GM23338 (cell line): ENCODE results near the gene PSMB3. TPM values are rescaled to one million over a fixed set of nuclear protein-coding genes. Genes with fewer than 3 reads are reported as not detected.

Experiments
- CREB1 ChIP-seq: fragments of 250-450 bp; sonication (Bioruptor Pico); IDR thresholded peaks from 2 replicates; pipeline ENCODE4 v1.5.0; 2020; ENCODE audit warnings: low read depth, mild to moderate bottlenecking, moderate library complexity
- EZH2phosphoT487 ChIP-seq: fragments of 200-600 bp; sonication (generic); IDR thresholded peaks from one replicate; pipeline ENCODE4 v1.8.1; 2018; ENCODE audit warnings: antibody characterized with exemption; ENCODE audit not compliant: unreplicated experiment
- JUNB ChIP-seq: IDR thresholded peaks from one replicate; pipeline ENCODE4 v1.6.1; 2016; ENCODE audit warnings: antibody characterized with exemption; ENCODE audit not compliant: unreplicated experiment
- POLR2AphosphoS5 ChIP-seq: IDR thresholded peaks from 2 replicates; pipeline ENCODE4 v1.6.1; 2016; ENCODE audit warnings: antibody characterized with exemption, low read depth
- STAT1 ChIP-seq: IDR thresholded peaks from one replicate; pipeline ENCODE4 v1.6.1; 2016; ENCODE audit warnings: antibody characterized with exemption; ENCODE audit not compliant: unreplicated experiment
- ZNF114 ChIP-seq: fragments of 250-450 bp; sonication (Bioruptor Pico); IDR thresholded peaks from 2 replicates; pipeline ENCODE4 v1.5.0; 2020; ENCODE audit warnings: mild to moderate bottlenecking, moderate library complexity
- microRNA-seq: library from miRNA; unstranded; fragments of <30 nt; microRNA quantifications from one replicate; pipeline ENCODE4, GENCODE V29; 2017
- polyA plus RNA-seq: library from polyadenylated mRNA; unstranded; fragments of >200 nt; fragmentation: Nextera tagmentation; extraction: Ambion mirVana; gene quantifications from 2 replicates; pipeline ENCODE4 v1.2.1, GENCODE V29; 2016
- small RNA-seq: library from RNA; depleted of rRNA; stranded (forward); fragments of <200 nt; gene quantifications from one replicate; pipeline ENCODE3, GENCODE V24; 2014; ENCODE audit warnings: low replicate concordance
- total RNA-seq: library from RNA; depleted of rRNA; stranded (reverse); fragments of >200 nt; shearing (Covaris generic); gene quantifications from 2 replicates; pipeline ENCODE4 v1.2.3, GENCODE V29; 2014; rRNA removed
- TF ChIP-seq, protein P1 (sequence below): fragments of 250-450 bp; sonication (Bioruptor Pico); IDR thresholded peaks from 2 replicates; pipeline ENCODE4 v1.5.0; 2020; ENCODE audit warnings: mild to moderate bottlenecking, moderate library complexity
- TF ChIP-seq, protein P2 (sequence below): IDR thresholded peaks from 2 replicates; pipeline ENCODE4 v1.6.1; 2016; ENCODE audit warnings: antibody characterized with exemption
- TF ChIP-seq, protein P3 (sequence below), 2 experiments: fragments of 200-600 bp in 1 of 2; sonication (generic) in 1 of 2; conservative IDR thresholded peaks; 2 replicates each; pipeline versions ENCODE4 v1.5.1 to v1.6.1; 2016 to 2017; ENCODE audit warnings: antibody characterized with exemption in 2 of 2, low read depth in 2 of 2, mild to moderate bottlenecking in 2 of 2, moderate library complexity in 1 of 2

Gene PSMB3
- total and polyA plus RNA-seq, 2 experiments from 2014 or later: 250 to 523 TPM

DNA sequence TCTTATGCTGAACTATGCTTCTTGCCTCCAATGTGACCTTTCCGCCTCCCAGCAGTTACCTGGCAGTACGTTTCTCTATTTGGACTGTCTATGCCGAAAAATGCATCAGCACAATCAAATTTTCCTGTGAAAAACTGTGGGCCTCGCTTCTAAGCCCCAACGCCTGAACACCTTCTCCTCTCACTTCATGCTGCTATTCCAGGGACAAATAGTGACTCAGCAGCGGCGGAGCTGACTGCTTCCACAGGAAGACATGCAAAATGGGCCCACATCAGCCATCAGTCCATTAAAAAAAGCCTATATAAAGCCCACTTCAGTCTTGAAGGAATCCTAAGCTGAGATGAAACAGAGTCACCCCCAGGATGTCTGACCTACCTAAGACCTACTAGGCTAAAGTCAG is 57.3 kb downstream of the PSMB3 start (continued):
- TF ChIP-seq, protein P1, sequence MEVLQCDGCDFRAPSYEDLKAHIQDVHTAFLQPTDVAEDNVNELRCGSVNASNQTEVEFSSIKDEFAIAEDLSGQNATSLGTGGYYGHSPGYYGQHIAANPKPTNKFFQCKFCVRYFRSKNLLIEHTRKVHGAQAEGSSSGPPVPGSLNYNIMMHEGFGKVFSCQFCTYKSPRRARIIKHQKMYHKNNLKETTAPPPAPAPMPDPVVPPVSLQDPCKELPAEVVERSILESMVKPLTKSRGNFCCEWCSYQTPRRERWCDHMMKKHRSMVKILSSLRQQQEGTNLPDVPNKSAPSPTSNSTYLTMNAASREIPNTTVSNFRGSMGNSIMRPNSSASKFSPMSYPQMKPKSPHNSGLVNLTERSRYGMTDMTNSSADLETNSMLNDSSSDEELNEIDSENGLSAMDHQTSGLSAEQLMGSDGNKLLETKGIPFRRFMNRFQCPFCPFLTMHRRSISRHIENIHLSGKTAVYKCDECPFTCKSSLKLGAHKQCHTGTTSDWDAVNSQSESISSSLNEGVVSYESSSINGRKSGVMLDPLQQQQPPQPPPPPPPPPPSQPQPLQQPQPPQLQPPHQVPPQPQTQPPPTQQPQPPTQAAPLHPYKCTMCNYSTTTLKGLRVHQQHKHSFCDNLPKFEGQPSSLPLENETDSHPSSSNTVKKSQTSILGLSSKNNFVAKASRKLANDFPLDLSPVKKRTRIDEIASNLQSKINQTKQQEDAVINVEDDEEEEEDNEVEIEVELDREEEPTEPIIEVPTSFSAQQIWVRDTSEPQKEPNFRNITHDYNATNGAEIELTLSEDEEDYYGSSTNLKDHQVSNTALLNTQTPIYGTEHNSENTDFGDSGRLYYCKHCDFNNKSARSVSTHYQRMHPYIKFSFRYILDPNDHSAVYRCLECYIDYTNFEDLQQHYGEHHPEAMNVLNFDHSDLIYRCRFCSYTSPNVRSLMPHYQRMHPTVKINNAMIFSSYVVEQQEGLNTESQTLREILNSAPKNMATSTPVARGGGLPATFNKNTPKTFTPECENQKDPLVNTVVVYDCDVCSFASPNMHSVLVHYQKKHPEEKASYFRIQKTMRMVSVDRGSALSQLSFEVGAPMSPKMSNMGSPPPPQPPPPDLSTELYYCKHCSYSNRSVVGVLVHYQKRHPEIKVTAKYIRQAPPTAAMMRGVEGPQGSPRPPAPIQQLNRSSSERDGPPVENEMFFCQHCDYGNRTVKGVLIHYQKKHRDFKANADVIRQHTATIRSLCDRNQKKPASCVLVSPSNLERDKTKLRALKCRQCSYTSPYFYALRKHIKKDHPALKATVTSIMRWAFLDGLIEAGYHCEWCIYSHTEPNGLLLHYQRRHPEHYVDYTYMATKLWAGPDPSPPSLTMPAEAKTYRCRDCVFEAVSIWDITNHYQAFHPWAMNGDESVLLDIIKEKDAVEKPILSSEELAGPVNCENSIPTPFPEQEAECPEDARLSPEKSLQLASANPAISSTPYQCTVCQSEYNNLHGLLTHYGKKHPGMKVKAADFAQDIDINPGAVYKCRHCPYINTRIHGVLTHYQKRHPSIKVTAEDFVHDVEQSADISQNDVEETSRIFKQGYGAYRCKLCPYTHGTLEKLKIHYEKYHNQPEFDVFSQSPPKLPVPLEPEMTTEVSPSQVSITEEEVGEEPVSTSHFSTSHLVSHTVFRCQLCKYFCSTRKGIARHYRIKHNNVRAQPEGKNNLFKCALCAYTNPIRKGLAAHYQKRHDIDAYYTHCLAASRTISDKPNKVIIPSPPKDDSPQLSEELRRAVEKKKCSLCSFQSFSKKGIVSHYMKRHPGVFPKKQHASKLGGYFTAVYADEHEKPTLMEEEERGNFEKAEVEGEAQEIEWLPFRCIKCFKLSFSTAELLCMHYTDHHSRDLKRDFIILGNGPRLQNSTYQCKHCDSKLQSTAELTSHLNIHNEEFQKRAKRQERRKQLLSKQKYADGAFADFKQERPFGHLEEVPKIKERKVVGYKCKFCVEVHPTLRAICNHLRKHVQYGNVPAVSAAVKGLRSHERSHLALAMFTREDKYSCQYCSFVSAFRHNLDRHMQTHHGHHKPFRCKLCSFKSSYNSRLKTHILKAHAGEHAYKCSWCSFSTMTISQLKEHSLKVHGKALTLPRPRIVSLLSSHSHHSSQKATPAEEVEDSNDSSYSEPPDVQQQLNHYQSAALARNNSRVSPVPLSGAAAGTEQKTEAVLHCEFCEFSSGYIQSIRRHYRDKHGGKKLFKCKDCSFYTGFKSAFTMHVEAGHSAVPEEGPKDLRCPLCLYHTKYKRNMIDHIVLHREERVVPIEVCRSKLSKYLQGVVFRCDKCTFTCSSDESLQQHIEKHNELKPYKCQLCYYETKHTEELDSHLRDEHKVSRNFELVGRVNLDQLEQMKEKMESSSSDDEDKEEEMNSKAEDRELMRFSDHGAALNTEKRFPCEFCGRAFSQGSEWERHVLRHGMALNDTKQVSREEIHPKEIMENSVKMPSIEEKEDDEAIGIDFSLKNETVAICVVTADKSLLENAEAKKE (CRISPR knock-in tag): no peak
- TF ChIP-seq JUNB (no peak), ZNF114 (no peak), STAT1 (no peak), POLR2AphosphoS5 (no peak), CREB1 (CRISPR knock-in tag) (no peak), EZH2phosphoT487 (no peak)
- TF ChIP-seq, protein P2, sequence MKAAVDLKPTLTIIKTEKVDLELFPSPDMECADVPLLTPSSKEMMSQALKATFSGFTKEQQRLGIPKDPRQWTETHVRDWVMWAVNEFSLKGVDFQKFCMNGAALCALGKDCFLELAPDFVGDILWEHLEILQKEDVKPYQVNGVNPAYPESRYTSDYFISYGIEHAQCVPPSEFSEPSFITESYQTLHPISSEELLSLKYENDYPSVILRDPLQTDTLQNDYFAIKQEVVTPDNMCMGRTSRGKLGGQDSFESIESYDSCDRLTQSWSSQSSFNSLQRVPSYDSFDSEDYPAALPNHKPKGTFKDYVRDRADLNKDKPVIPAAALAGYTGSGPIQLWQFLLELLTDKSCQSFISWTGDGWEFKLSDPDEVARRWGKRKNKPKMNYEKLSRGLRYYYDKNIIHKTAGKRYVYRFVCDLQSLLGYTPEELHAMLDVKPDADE: no peak
- TF ChIP-seq, protein P3, sequence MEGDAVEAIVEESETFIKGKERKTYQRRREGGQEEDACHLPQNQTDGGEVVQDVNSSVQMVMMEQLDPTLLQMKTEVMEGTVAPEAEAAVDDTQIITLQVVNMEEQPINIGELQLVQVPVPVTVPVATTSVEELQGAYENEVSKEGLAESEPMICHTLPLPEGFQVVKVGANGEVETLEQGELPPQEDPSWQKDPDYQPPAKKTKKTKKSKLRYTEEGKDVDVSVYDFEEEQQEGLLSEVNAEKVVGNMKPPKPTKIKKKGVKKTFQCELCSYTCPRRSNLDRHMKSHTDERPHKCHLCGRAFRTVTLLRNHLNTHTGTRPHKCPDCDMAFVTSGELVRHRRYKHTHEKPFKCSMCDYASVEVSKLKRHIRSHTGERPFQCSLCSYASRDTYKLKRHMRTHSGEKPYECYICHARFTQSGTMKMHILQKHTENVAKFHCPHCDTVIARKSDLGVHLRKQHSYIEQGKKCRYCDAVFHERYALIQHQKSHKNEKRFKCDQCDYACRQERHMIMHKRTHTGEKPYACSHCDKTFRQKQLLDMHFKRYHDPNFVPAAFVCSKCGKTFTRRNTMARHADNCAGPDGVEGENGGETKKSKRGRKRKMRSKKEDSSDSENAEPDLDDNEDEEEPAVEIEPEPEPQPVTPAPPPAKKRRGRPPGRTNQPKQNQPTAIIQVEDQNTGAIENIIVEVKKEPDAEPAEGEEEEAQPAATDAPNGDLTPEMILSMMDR (conservative IDR thresholded peaks at IDR 0.05; ENCODE audit: low read depth in 2 of 2): no peak

Small RNA genes lying within 50 kb of the gene (microRNA-seq; reads per million reads assigned to microRNA genes)
- not detected for gene MIR4726

Small RNA genes lying within 50 kb of the gene (small RNA-seq; reads per million reads assigned to genes)
- gene MIR4726 (not detected), gene RNA5SP440 (0.42 reads per million, percentile 28 among the genes with 10 or more reads in this experiment), gene RNU6-866P (not detected)

Other genes with a start within 250 kb of the PSMB3 start
- 1.3 and 2.2 TPM in 2 replicates for gene SRCIN1, start 146.8 kb upstream of the PSMB3 start, total RNA-seq
- gene SRCIN1, start 146.8 kb upstream of the PSMB3 start, polyA plus RNA-seq: 0.87 TPM in 2 replicates
- gene EPOP, start 77.8 kb upstream of the PSMB3 start, total RNA-seq: 1.7 and 2.4 TPM in 2 replicates
- gene EPOP, start 77.8 kb upstream of the PSMB3 start, polyA plus RNA-seq: 0.42 and 0.82 TPM in 2 replicates
- 2.8 and 3.3 TPM in 2 replicates for gene MLLT6, start 47.5 kb upstream of the PSMB3 start, total RNA-seq
- 1.8 and 2.6 TPM in 2 replicates for gene MLLT6, start 47.5 kb upstream of the PSMB3 start, polyA plus RNA-seq
- 0.94 and 3.4 TPM in 2 replicates for gene CISD3, start 22.4 kb upstream of the PSMB3 start, total RNA-seq
- 8.9 and 9.9 TPM in 2 replicates for gene CISD3, start 22.4 kb upstream of the PSMB3 start, polyA plus RNA-seq
- 21.1 and 23.4 TPM in 2 replicates for gene PCGF2, start 4.4 kb upstream of the PSMB3 start, total RNA-seq
- 51.9 and 60.9 TPM in 2 replicates for gene PCGF2, start 4.4 kb upstream of the PSMB3 start, polyA plus RNA-seq
- 36.0 and 43.4 TPM in 2 replicates for gene PIP4K2B, start 46.8 kb downstream of the PSMB3 start, total RNA-seq
- 9.5 and 10.0 TPM in 2 replicates for gene PIP4K2B, start 46.8 kb downstream of the PSMB3 start, polyA plus RNA-seq
- gene CWC25, start 72.6 kb downstream of the PSMB3 start, total RNA-seq: 6.4 and 11.6 TPM in 2 replicates
- gene CWC25, start 72.6 kb downstream of the PSMB3 start, polyA plus RNA-seq: 28.4 and 29.8 TPM in 2 replicates
- gene RPL23, start 101.0 kb downstream of the PSMB3 start, total RNA-seq: 877 and 957 TPM in 2 replicates
- 4,267 and 4,484 TPM in 2 replicates for gene RPL23, start 101.0 kb downstream of the PSMB3 start, polyA plus RNA-seq
- 139 and 173 TPM in 2 replicates for gene LASP1, start 117.3 kb downstream of the PSMB3 start, total RNA-seq
- 48.5 and 48.7 TPM in 2 replicates for gene LASP1, start 117.3 kb downstream of the PSMB3 start, polyA plus RNA-seq
- gene FBXO47, start 214.7 kb downstream of the PSMB3 start, total RNA-seq: not detected in 2 replicates
- not detected in 2 replicates for gene FBXO47, start 214.7 kb downstream of the PSMB3 start, polyA plus RNA-seq